HG03025 (cell line): ENCODE measurements around the gene KLHDC7B.

ENCODE experiments used
- ATAC-seq: cut with Tn5 transposase; IDR thresholded peaks from one replicate; pipeline ENCODE4 v1.9.1; 2021; ENCODE audit warnings: mild to moderate bottlenecking, moderate library complexity; ENCODE audit not compliant: unreplicated experiment, low FRiP score

KLHDC7B gene

DNA sequence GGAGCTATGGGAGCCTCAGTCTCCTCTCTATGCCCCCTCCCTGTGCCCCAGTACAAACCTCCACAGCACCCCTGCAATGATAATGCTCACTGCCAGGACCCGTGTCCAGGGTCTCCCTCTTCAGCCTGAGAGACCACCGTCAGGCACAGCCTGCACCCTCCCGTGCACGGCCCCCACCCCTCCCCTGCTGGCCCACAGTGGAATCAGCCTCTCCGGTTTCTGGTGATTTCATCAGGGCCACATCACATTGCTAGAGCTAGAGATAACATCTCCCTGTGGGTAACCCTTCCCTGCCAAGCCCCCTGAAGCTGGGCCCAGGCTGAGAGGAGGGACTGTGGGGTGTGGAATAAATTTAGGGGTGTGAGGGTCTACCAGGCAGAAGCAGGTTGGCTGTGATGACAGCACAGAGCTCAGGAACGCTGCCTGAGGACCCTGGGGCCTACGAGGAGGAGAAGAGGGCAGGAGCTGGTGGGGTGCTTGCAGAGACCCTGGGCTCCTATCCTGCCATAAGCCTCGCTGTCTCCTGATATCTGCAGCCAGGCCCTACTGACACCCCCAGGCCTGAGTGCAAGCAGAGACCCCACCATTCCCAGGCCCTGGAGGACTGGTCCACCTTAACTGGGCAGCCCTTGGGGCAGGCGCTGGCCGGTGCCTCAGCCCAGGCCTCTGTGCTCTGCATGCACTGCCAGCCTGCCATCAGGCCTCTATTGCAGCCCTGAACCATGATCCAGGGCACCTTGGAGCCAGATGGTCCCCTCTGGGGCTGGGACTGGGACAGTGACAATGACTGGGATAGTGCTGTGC is at the start of gene KLHDC7B:
TSS of gene KLHDC7B (plus strand) at position 378 of the 804 bp plus-strand sequence. CDS start at position 723, 345 bp downstream.
- no peak for ATAC-seq

DNA sequence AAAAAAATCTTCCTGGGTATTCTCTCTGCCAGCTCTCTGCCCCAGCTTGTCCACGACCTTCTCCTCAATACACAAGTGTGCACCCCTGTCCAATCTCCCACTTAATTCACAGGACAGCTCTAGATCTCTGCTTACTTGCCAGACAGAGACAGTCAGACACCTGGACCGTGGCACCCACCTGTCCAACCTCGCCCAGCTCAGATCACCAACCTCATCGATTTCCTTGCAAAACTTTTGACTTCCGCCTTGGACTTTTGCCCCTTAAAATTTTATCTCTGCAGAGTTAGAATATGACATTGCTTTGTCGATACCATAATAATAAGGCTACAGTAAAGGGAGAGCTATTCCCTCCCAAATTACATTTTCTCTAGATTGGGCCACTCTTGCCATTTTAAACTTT is 48.6 kb upstream of the KLHDC7B start:
- ATAC-seq = no peak

DNA sequence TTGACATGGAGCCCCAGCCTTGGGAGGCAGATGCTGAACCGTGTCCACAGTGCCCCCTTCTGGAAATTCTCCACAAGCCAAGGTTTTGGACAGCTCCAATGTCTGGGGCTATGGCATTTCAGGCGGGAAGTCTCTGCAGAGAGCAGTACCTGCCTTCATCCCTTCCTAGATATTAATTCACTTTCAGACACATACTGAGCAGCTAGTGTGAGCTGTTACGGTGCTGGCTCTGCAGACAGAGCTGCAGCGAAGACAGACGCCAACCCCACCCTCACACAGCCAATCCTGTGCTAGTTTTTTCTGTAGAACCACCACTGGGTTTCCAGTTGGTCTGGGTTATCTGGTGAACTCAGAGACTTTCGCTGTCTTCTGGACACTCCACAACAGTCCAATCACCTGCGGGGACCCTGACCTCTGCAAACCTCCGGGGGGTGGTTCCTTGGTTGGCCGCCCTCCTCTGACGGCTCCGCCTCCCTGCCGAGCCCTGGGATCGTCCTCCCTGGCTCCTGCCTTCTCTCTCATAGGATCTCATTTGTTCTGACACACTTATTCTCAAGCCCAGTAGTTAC is 47.3 kb upstream of the KLHDC7B start:
- no peak for ATAC-seq

DNA sequence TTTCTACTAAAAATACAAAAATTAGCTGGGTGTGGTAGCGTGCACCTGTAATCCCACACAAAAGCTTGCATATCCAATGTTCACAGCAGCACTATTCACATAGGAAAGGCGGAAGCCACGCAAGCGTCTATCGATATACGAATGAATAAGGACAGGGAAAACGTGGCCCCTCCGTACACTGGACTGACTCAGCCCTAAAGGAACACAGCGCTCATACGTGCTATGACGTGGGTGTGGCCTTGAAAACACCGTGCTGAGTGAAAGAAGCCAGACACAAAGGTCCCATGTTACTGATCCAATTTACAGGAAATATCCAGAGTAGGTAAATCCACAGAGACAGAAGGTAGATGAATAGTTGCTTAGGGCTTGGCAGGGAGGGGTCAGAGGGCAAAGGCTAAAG is 45.2 kb upstream of the KLHDC7B start:
- no peak for ATAC-seq

DNA sequence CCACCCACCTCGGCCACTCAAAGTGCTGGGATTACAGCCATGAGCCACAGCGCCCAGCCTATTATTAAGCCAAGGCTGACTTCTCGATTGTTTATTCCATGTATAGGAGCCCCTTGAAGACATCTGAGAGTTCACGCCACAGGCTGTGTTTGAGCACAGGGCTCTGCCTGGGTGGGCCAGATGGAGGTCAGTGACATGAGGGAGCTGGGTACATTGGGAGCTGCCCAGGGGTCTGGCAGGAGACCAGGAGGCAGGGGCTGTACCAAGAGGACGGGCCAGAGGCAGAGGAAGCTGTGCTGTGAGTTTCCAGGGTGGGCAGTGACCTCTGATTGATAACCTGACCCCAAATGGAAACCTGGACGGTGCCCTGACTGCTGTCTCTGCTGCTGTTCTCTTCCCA is 43.6 kb upstream of the KLHDC7B start:
- no peak for ATAC-seq

DNA sequence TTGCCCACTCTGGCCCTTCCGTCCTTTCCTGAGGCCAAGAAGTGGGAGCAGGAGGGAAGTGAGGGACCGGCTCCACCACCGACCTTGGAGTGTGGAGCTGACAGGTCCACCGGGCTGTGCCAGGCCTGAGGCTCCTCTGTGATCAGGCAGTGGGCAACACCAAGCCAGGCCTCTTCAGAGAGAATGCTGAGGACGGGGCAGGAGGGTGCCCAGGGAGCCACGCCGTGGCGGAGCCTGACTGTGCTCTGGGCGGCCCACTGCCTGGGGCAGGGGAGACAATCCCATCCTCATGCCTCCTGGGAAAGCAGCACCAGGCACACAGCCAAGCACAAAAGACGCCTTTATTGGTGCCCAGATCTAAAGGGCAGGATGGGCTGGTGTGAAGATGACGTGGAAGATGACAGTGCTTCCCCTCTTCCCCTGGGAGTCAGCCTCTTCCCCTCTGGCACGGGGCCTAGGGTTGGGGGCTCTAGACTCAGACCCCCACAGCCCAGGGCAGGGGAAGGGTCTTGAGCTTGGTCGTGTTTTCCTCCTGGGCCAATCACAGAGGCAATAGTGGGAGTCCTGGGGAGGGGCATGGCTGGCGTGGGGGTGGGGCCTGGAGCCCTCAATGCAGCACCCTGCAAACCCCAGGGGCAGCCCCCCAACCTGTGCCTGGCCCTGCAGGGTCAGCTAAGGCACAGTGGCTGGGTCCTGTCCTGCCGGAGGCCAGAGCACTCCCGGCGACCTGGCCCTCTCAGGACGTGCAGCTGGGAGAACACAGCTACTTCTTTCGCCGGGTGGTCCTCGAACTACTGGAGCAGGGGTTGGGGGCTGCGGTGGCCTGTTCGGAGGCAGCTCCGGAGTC is 42.8 kb upstream of the KLHDC7B start:
- ATAC-seq = no peak

DNA sequence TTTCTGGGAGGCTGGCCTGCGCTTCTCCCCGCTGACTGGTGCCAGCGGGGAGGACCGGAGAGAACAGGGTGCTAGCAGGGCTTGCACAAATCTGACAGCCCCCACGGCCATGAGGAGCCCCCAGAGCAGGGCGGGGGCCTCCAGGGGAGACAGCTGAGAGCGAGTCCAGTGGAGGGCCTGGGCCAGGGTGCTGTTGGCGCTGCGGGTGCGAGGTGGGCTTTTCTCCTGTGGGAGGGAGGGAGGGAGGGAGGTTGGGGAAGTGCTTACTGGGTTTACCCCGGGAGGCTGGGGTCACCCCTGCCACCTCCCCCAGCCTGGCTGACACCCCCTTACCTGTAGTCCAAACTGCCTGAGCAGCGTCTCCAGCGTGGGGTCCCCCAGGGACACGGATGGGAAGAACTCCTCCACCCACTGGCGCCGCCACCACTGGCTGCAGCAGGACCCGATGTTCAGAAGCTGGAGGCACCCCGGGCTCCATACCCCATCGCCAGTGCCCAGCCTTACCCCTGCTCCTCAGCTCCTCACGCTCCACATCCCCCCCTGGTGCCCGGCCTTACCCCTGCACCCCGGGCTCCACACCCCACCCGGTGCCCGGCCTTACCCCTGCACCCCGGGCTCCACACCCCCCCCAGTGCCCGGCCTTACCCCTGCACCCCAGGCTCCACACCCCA is 42.1 kb upstream of the KLHDC7B start:
- no peak for ATAC-seq

DNA sequence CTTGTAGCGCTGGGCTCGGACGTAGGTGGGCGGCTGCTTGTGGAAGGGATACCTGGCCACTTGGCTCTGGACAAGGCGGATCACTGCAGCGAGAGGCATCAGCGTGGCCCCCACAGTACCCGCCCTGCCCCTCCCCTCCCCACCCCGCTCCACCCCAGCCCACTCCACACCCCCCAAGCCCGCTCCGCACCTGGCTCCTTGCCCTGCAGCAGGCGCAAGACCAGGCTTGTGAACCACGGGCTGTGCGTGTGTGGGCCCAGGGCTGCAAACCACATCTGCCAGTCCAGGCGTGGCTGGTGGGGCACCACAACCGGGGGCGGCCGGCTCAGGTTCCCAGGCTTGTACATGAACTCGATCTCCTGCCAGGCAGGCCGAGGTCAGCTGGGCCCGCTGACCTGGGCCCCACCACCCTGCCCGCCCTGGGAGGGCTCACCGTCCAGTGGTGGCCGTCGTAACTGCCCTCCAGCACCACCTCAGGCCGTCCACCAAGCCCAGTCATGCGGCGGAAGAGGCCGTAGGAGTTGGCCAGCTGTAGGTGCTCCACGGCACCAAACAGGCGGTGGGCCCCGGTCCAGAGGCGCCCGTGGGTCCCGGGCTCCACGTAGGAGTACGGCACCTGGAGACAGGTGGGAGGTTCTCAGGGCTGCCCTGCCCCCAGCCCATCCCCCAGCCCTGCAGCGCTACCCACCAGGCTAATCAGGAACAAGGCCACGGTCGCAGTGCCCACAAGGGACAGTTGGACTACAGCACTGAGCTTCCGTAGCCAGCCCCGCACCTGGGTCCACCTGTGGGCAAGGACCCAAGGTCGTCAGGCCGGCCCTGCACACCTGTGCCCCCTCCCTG is 41.1 kb upstream of the KLHDC7B start:
- ATAC-seq = no peak

DNA sequence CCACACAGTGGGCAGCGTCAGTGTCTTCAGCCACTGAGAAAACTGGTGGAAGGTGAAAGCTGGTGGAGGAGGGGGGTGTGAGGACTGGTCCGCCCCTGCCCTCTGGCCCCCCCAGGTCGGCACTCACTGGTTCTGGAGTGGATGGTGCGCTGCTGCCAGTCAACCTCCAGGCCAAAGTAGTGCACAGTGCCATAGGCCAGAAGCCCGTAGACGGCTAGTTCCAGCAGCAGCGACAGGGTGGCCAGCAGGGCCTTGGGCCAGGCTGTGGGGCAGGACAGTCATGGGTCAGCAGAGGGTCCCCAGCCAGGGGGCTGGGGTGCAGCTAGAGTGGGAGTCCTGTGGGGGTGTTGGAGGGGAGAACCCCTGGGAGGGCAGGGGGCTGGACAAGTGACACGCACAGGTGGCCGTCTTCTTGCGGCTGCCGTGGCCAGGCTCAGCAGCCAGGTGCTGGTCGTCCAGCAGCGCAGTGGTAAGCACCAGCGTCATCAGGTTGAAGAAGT is 40.4 kb upstream of the KLHDC7B start:
- no peak for ATAC-seq

DNA sequence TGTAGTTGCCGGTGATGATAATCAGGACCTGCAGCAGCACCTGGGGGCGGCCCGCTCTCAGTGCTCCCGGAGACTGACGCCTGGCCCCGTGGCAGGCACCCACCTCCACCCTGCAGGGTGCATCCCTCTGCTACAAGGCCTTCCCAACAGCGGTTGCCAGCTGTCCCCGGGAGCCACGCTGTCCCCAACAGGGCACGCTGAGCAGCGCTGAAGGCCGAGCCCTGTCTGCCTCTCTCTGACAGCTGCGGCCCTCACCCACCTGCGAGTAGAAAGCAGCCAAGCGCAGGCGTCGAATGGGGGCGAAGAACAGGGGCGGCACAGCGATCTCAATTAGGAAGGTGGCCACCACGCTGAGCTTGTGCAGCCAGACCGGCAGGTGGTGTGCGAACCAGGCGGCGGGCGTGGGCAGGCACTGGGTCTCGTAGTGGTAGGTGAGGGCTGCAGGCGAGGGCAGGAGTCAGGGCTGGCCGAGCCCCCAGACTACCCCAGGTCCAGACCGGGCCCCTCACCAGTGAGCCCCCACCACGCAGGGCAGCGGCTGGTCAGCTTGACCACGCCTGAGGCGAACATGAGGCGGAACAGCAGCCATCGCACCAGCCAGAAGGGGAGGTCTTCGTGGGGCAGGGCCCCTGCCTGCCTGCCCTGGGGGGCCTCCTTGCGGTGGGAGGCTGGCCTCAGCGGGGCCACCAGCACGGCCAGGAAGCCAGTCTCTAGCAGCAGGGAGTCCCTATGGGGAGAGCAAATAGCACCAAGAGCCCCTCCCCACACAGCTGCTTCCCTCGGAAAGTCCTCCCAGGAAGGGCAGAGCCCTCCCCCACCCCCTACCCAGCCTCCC is 39.7 kb upstream of the KLHDC7B start:
- ATAC-seq = no peak

DNA sequence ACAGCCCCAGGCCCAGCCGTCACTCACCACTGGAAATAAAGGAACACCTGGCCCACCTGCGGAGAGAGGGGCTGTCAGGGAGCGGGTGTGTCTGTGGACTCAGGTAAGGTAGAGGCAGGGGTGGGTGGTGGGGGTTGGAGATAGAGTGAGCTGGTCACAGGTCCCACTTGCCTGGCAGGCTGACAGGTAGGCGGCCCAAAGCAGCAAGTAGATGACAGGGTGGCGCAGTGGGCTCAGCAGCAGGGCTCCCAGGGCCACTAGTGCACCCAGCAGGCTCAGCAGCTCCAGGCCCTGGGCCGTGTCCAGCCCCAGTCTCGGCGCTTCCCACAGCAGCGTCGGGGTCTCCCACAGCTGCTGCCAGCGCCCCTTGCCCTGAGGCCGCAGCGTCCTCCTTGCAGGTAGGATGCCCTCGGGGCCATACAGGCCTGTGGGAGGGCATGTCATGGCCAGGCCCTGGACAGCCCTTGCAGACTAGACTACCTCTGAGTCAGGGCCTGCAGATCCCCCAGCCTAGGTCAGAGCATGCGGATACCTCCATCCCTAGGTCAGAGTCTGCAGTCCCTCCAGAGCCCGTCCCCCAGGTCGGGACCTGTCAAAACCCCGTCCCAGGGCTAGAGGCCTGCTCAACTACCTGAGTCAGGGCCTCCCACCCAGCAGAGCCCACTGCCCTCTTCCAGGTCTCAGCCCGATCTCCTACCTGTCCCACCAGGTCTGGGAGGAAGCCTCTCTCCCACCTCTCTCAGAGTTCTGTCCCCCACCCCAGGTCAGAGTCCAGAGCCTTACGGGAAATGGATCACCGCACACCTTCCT is 38.9 kb upstream of the KLHDC7B start:
- no peak for ATAC-seq

DNA sequence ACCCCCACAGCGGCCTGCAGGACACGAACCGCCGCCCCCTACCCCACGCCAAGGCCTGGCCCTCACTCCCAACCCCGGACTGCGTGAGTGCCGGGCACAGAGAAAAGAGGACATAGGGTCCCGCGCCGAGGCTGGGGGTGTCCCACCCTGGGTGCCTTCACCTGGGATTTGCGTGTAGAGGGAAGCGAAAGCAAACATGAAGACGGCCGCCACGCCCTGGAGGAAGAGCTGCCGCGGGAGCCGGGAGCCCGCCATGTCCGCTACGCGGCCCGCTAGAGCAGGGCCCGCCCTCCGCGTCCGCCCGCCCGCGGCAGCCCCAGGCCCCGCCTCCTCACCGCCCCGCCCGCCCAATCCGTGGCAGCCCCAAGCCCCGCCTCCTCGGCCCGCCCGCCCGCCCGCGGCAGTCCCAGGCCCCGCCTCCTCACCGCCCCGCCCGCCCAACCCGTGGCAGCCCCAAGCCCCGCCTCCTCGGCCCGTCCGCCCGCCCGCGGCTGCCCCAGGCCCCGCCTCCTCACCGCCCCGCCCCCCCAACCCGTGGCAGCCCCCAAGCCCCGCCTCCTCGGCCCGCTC is 38.2 kb upstream of the KLHDC7B start, which contains the start of gene LMF2:
TSS of gene LMF2 (minus strand) at position 282 of the 570 bp plus-strand sequence. CDS start at position 255, 27 bp downstream.
- ATAC-seq = peak; percentile 44

DNA sequence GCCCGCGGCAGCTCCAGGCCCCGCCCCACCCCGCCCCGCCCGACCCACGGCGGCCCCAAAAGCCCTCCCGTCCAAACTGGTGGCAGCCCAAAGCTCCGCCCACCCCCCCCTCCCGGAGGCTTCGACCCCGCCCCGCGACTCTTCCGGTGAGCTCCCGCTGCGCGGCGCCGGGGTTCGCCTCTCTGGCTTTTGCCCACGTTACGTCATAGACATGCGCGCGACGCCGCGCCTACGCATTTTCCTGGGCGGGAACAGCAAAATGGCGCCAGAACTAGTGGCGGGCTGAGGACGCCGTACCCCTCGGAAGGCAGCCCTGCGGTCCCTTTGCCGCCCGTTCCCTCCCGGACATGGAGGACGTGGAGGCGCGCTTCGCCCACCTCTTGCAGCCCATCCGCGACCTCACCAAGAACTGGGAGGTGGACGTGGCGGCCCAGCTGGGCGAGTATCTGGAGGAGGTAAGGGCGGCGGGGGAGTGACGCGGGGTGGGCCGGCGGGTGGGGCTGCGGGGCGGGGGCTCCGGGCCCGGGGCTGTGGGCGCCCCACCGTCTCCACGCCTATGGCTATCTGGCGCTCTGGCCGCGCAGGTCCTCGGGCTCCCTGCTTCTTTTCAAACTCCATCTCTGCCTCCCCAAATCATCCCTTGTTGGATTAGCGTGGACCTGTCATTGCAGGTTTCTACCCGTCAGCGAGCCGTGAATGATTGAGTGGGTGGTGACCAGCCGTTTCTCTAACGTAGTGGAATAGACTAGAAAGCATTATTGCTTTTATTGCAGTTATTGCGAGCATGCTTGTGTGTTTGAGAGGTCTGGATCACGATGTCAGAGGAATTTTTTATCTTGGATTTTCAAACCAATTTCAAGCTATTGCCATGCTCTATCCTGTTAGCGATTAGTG is 37.5 kb upstream of the KLHDC7B start, which contains the start of gene NCAPH2:
TSS of gene NCAPH2 (plus strand) at position 234 of the 894 bp plus-strand sequence. CDS start at position 348, 114 bp downstream.
- peak; percentile 71 for ATAC-seq

DNA sequence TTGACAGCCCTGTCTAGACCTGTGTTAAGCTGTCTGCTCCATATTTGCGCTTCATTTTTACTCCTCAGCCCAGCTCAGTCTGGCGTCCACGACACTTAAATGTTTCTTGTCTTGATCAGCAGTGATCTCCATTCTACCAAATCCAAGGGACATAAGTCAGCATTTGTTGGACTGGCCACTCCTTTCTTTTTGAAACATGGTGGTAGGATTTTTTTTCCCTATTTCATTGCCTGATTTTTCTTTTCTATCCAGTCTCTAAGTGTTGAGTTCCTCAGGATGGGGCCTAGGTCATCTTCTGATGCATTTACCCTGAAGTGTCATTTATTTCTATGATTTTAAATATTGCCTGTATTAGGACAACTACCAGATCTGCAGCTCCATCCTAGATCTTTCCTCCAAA is 36.8 kb upstream of the KLHDC7B start:
- ATAC-seq = no peak

DNA sequence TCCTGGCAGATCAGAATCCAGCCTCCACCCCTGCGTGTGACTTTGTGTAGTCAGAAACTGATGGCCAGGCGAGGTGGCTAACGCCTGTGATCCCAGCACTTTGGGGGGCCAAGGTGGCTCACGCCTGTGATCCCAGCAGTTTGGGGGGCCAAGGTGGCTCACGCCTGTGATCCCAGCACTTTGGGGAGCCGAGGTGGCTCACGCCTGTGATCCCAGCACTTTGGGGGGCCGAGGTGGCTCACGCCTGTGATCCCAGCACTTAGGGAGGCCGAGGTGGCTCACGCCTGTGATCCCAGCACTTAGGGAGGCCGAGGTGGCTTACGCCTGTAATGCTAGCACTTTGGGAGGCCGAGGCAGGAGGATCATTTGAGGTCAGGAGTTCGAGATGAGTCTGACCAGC is 32.5 kb upstream of the KLHDC7B start:
- ATAC-seq = no peak

DNA sequence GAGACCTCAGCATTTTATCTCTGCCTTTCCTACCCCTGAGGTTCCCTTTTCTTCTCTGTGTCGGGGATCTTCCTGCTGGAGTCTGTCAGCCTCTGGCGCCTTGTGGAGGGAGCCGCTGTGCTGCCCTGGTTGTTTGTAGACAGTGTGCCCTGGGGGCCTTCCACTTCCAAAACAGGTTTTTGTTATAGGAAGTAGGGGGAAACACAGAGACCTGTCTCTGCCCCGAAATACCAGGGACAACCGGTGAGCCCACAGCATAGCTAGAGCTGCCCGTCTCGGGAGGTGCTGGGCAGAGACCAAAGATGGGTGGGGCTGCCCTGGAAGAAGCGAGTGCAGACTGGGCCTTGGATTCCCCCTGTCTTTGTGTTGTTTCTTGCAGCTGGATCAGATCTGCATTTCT is 29.6 kb upstream of the KLHDC7B start:
- no peak for ATAC-seq
